Neural cell (in vitro differentiated cells): ENCODE results near the gene COA7. TPM values are rescaled to one million over a fixed set of nuclear protein-coding genes. Genes with fewer than 3 reads are reported as not detected.

ENCODE experiments used
- H2AFZ ChIP-seq: fragments of 200-600, 300-800 bp; sonication (generic), shearing (Covaris generic); 2 replicates; pipeline ENCODE4 v1.6.0; 2014; ENCODE audit warnings: low read depth, mild to moderate bottlenecking, antibody characterized with exemption, low read length, moderate library complexity
- H3F3A ChIP-seq: fragments of 200-600 bp; shearing (Covaris generic); 2 replicates; pipeline ENCODE4 v1.6.1; 2016; ENCODE audit warnings: mild to moderate bottlenecking, moderate library complexity, mixed read lengths, antibody characterized with exemption, low read length; ENCODE audit not compliant: insufficient read depth, poor library complexity, severe bottlenecking
- H3K27ac ChIP-seq: fragments of 200-600, 300-800 bp; sonication (generic), shearing (Covaris generic); 2 replicates; pipeline ENCODE4 v1.5.1; 2014; ENCODE audit warnings: mild to moderate bottlenecking, low read length, moderate library complexity
- H3K27me3 ChIP-seq: fragments of 300-800, 200-600 bp; sonication (generic), shearing (Covaris generic); 2 replicates; pipeline ENCODE4 v1.6.0; 2014; ENCODE audit warnings: mild to moderate bottlenecking, low read depth, low read length, moderate library complexity; ENCODE audit not compliant: insufficient read depth
- H3K36me3 ChIP-seq: fragments of 300-800, 200-600 bp; sonication (generic), shearing (Covaris generic); 2 replicates; pipeline ENCODE4 v1.5.1; 2014; ENCODE audit warnings: mild to moderate bottlenecking, antibody characterized with exemption, low read length, moderate library complexity; ENCODE audit not compliant: insufficient read depth
- H3K4me2 ChIP-seq: fragments of 300-800, 200-600 bp; sonication (generic), shearing (Covaris generic); 2 replicates; pipeline ENCODE4 v1.6.0; 2014; ENCODE audit warnings: mild to moderate bottlenecking, low read length
- H3K4me3 ChIP-seq: fragments of 300-800, 200-600 bp; sonication (generic), shearing (Covaris generic); 2 replicates; pipeline ENCODE4 v1.5.1; 2014; ENCODE audit warnings: mild to moderate bottlenecking, low read length, moderate library complexity
- H3K79me2 ChIP-seq: fragments of 200-600 bp; shearing (Covaris generic); replicated peaks from 2 replicates; pipeline ENCODE4 v1.6.0; 2014; ENCODE audit warnings: mild to moderate bottlenecking, low read length, moderate library complexity; ENCODE audit not compliant: insufficient read depth
- H3K9ac ChIP-seq: fragments of 300-800, 200-600 bp; sonication (generic), shearing (Covaris generic); 2 replicates; pipeline ENCODE4 v1.6.1; 2016; ENCODE audit warnings: mild to moderate bottlenecking, low read length, mixed read lengths
- H3K9me2 ChIP-seq: fragments of 200-600 bp; shearing (Covaris generic); 2 replicates; pipeline ENCODE4 v1.6.1; 2016; ENCODE audit warnings: mild to moderate bottlenecking, low read length, mixed read lengths; ENCODE audit not compliant: insufficient read depth
- H3K9me3 ChIP-seq: fragments of 200-600, 300-800 bp; sonication (generic), shearing (Covaris generic); 2 replicates; pipeline ENCODE4 v1.6.1; 2016; ENCODE audit warnings: mild to moderate bottlenecking, mixed run types, low read length, moderate library complexity, mixed read lengths
- H4K20me1 ChIP-seq: fragments of 200-600 bp; shearing (Covaris generic); 2 replicates; pipeline ENCODE4 v1.6.1; 2016; ENCODE audit warnings: mild to moderate bottlenecking, mixed run types; ENCODE audit not compliant: insufficient read depth
- CTCF ChIP-seq: fragments of 450-650 bp; IDR thresholded peaks from 2 replicates; pipeline ENCODE4 v1.5.1; 2014; ENCODE audit warnings: antibody characterized with exemption, mild to moderate bottlenecking, moderate library complexity; ENCODE audit not compliant: poor library complexity, severe bottlenecking
- EP300 ChIP-seq: fragments of 450-650 bp; conservative IDR thresholded peaks from 2 replicates; pipeline ENCODE4 v1.6.1; 2014; ENCODE audit warnings: antibody characterized with exemption, mild to moderate bottlenecking, moderate library complexity; ENCODE audit not compliant: poor library complexity, severe bottlenecking
- EZH2 ChIP-seq: fragments of 200-600, 300-800 bp; shearing (Covaris generic), sonication (generic); IDR thresholded peaks from 2 replicates; pipeline ENCODE4 v1.6.1; 2014; ENCODE audit warnings: antibody characterized with exemption, low read length, borderline replicate concordance, mild to moderate bottlenecking; ENCODE audit not compliant: insufficient read depth, poor library complexity, severe bottlenecking
- MXI1 ChIP-seq: fragments of 450-650 bp; conservative IDR thresholded peaks from 2 replicates; pipeline ENCODE4 v1.6.1; 2014; ENCODE audit warnings: antibody characterized with exemption, mild to moderate bottlenecking; ENCODE audit not compliant: poor library complexity, severe bottlenecking
- POLR2AphosphoS5 ChIP-seq: IDR thresholded peaks from 2 replicates; pipeline ENCODE4 v1.6.1; 2012
- RAD21 ChIP-seq: fragments of 450-650 bp; conservative IDR thresholded peaks from 2 replicates; pipeline ENCODE4 v1.6.1; 2014; ENCODE audit warnings: antibody characterized with exemption, mild to moderate bottlenecking, moderate library complexity
- REST ChIP-seq: IDR thresholded peaks from 2 replicates; pipeline ENCODE4 v1.6.1; 2012; ENCODE audit warnings: borderline replicate concordance
- SMC3 ChIP-seq: fragments of 450-650 bp; conservative IDR thresholded peaks from 2 replicates; pipeline ENCODE4 v1.6.1; 2014; ENCODE audit warnings: antibody characterized with exemption, mild to moderate bottlenecking, moderate library complexity; ENCODE audit not compliant: poor library complexity
- TAF1 ChIP-seq: IDR thresholded peaks from 2 replicates; pipeline ENCODE4 v1.6.1; 2012; ENCODE audit warnings: low read depth
- polyA plus RNA-seq: library from polyadenylated mRNA; depleted of rRNA; stranded (reverse); fragments of >200 nt; gene quantifications from 2 replicates; pipeline ENCODE4 v1.2.3, GENCODE V29; 2014

The COA7 gene
- polyA plus RNA-seq, 1 donor from 2014 or later = 11.6 TPM

- Histone ChIP-seq H3K27ac (no peak overlapping the region), H3K27me3 (no peaks in the 10 kb centered on the region), H3K36me3 (no peaks in the 10 kb centered on the region), H3K9me2 (no peaks in the 10 kb centered on the region), H3F3A (no peaks in the 10 kb centered on the region), H3K79me2 (peaks cover 41% of the 10 kb centered on the region), H2AFZ (no peak overlapping the region), H3K4me2 (no peak overlapping the region), H3K4me3 (no peak overlapping the region), H4K20me1 (no peaks in the 10 kb centered on the region), H3K9ac (no peak overlapping the region), H3K9me3 (no peaks in the 10 kb centered on the region)
- TF ChIP-seq EP300 (no peak), RAD21 (no peak), SMC3 (no peak), POLR2AphosphoS5 (no peak), MXI1 (no peak), REST (no peak), CTCF (no peak), EZH2 (no peak), TAF1 (no peak)
Observed at GRCh38 chr1:52739699-52740467, 41.7 kb upstream of the COA7 start.

GRCh38 chr1:52738893-52739292, 40.7 kb upstream of the COA7 start:
- no peak overlapping the region for H2AFZ ChIP-seq
- H3K79me2 ChIP-seq = peaks cover 42% of the 10 kb centered on the region

More at GRCh38 chr1:52738893-52739292, 40.7 kb upstream of the COA7 start:
- no peaks in the 10 kb centered on the region for H4K20me1 ChIP-seq
- no peak for TF ChIP-seq TAF1
- no peak for TF ChIP-seq EP300
- no peak for TF ChIP-seq MXI1
- TF ChIP-seq EZH2 = no peak
- no peak for TF ChIP-seq SMC3
- TF ChIP-seq POLR2AphosphoS5 = no peak
- TF ChIP-seq RAD21 = no peak
- TF ChIP-seq REST = no peak
- TF ChIP-seq CTCF = no peak
- H3K9ac ChIP-seq = no peak overlapping the region
- H3K36me3 ChIP-seq = no peaks in the 10 kb centered on the region
- H3K27ac ChIP-seq = no peak overlapping the region
- no peaks in the 10 kb centered on the region for H3K27me3 ChIP-seq
- H3K9me3 ChIP-seq = no peaks in the 10 kb centered on the region
- H3K4me3 ChIP-seq = no peak overlapping the region
- no peaks in the 10 kb centered on the region for H3F3A ChIP-seq
- no peak overlapping the region for H3K4me2 ChIP-seq
- H3K9me2 ChIP-seq = no peaks in the 10 kb centered on the region
